Measurements from ENCODE around the gene PGAM1.

The PGAM1 gene

DNA sequence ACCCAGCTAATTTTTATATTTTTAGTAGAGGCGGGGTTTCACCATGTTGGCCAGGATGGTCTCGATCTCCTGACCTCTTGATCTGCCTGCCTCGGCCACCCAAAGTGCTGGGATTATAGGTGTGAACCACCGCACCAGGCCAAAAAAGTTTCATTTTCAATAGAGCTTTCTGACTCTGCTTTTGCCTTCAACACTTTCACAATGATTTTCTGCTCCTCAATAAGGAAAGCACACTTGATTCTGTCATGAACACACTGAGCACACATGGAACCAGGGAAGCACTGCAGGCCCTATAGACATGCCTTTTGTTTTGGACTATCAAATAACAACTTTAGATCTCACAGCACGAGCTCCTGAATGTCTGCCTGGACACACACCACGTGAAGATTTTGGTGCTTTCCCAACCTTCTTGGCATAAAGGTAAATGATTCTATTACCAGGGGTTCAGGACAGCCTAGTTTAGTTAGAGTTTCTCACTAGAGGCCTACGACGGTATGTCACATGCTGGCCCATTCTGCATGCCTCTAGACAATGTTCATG, 32.9 kb upstream of the PGAM1 start:
- TF ChIP-seq, protein P1, sequence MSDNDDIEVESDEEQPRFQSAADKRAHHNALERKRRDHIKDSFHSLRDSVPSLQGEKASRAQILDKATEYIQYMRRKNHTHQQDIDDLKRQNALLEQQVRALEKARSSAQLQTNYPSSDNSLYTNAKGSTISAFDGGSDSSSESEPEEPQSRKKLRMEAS (IDR thresholded peaks at IDR 0.05; ENCODE audit: low read depth, low read length), result no peak
- TF ChIP-seq MYC (IDR thresholded peaks at IDR 0.05; ENCODE audit: low read depth, low read length) (no peak), POLR2A (IDR thresholded peaks at IDR 0.05; ENCODE audit: extremely low read depth, insufficient read length) (no peak), CTCF (IDR thresholded peaks at IDR 0.05; ENCODE audit: low read depth, low read length) (no peak)
- no peak overlapping the region for H3K4me3 ChIP-seq (ENCODE audit: low read depth, low read length)
- DNase-seq (ENCODE audit: low read depth), result no peak

DNA sequence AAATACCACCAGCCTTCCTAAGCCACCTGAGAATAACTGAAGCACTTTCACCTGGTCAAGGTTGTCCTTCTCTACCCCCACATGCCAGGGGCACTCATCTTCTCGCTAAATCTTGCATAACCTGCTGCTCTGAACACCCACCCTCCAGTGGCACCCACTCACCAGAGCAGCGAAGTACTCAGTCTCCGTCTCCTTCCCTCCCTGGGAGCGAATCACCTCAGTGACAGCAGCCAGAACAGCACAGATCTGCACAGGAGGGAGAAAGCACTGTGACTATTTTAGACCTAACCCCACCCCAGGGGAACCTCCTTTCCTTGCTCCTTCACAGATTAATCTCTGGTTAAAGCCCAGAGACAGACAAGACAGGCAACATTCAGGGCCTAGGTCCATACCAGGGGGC, 29.9 kb upstream of the PGAM1 start:
- no peak for DNase-seq (ENCODE audit: low read depth)
- no peak overlapping the region for H3K4me3 ChIP-seq (ENCODE audit: low read depth, low read length)
- no peak for TF ChIP-seq CTCF (IDR thresholded peaks at IDR 0.05; ENCODE audit: low read depth, low read length)
- TF ChIP-seq, protein P1 (IDR thresholded peaks at IDR 0.05; ENCODE audit: low read depth, low read length), result no peak
- TF ChIP-seq MYC (IDR thresholded peaks at IDR 0.05; ENCODE audit: low read depth, low read length), result no peak
- no peak for TF ChIP-seq POLR2A (IDR thresholded peaks at IDR 0.05; ENCODE audit: extremely low read depth, insufficient read length)

DNA sequence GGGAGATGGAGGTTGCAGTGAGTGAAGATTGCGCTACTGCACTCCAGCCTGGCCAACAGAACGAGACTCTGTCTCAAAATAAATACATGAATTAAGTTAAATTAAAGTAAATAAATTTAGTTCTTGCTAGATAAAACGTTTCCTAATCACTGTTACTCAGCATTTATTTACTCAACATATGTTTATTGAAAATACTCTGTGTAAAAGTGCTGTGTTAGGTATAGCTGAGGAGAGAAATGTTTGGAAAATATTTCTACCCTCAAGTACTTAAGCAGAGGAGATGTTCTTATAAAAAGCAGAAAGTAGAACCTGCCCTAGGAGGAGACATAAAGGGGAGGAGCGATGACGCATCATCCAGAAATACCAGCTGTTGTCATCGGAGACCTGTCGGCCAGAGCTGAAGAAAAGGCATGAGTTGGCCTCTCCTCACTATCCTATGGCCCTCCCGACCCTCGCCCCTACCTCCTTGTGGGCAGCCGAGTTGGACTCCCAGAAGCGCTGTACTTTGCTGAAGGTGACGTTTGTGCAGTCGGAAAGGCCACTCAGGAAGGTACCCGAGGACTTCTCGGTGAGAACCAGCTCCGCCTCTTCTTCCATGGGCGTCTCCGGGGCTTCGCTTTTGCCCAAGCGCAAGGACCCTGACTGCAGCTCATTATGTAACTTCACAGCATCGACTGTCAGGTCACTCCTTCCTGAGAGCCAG, 26.0 kb upstream of the PGAM1 start:
- DNase-seq (ENCODE audit: low read depth), result peak; percentile 84
- peak overlapping the region; percentile 82 for H3K4me3 ChIP-seq (ENCODE audit: low read depth, low read length)
- TF ChIP-seq, protein P1 (IDR thresholded peaks at IDR 0.05; ENCODE audit: low read depth, low read length), result peak; percentile 24; the same call in 1 of the 2 replicates
- TF ChIP-seq CTCF (IDR thresholded peaks at IDR 0.05; ENCODE audit: low read depth, low read length) (no peak), POLR2A (IDR thresholded peaks at IDR 0.05; ENCODE audit: extremely low read depth, insufficient read length) (no peak), MYC (IDR thresholded peaks at IDR 0.05; ENCODE audit: low read depth, low read length) (peak; percentile 18; the same call in 1 of the 2 replicates)

- TF ChIP-seq POLR2A (IDR thresholded peaks at IDR 0.05; ENCODE audit: extremely low read depth, insufficient read length) (peak; percentile 56), CTCF (IDR thresholded peaks at IDR 0.05; ENCODE audit: low read depth, low read length) (no peak), MYC (IDR thresholded peaks at IDR 0.05; ENCODE audit: low read depth, low read length) (peak; percentile 98)
- TF ChIP-seq, protein P1 (IDR thresholded peaks at IDR 0.05; ENCODE audit: low read depth, low read length), result peak; percentile 100
- peak; percentile 98 for DNase-seq (ENCODE audit: low read depth)
- peak within 1 kb of the TSS; percentile 82 for H3K4me3 ChIP-seq (ENCODE audit: low read depth, low read length)
Observed at GRCh38 chr10:97400665-97401454, 25.1 kb upstream of the PGAM1 start, which contains the start of gene RRP12. Gene RRP12 (minus strand): TSS chr10:97401340. CDS start chr10:97401231, 109 bp downstream.

GRCh38 chr10:97401455-97401919, 24.5 kb upstream of the PGAM1 start:
- TF ChIP-seq CTCF (IDR thresholded peaks at IDR 0.05; ENCODE audit: low read depth, low read length), result no peak
- TF ChIP-seq, protein P1 (IDR thresholded peaks at IDR 0.05; ENCODE audit: low read depth, low read length), result no peak
- TF ChIP-seq MYC (IDR thresholded peaks at IDR 0.05; ENCODE audit: low read depth, low read length), result no peak
- TF ChIP-seq POLR2A (IDR thresholded peaks at IDR 0.05; ENCODE audit: extremely low read depth, insufficient read length), result no peak
- DNase-seq (ENCODE audit: low read depth), result no peak
- H3K4me3 ChIP-seq (ENCODE audit: low read depth, low read length), result peak overlapping the region; percentile 82
